Chondrocyte (in vitro differentiated cells): Measurements from ENCODE around the gene MCOLN2. TPM values are rescaled to one million over a fixed set of nuclear protein-coding genes. Genes with fewer than 3 reads are reported as not detected.

Experiments used
- DNase-seq: peaks from one replicate; pipeline ENCODE4 v3.0.0; 2021; ENCODE audit warnings: mixed read lengths, low spot score
- H3K27ac Mint-ChIP-seq: one replicate; pipeline ENCODE4 v1.8.0; 2021; ENCODE audit warnings: mild to moderate bottlenecking, moderate library complexity, mixed read lengths; ENCODE audit not compliant: unreplicated experiment
- H3K27me3 Mint-ChIP-seq: 2 replicates; pipeline ENCODE4 v1.8.0; 2021; ENCODE audit warnings: low read depth, mixed read lengths
- H3K36me3 Mint-ChIP-seq: 2 replicates; pipeline ENCODE4 v1.8.0; 2021; ENCODE audit warnings: low read depth, mixed read lengths
- H3K4me1 Mint-ChIP-seq: 2 replicates; pipeline ENCODE4 v1.8.0; 2021; ENCODE audit warnings: low read depth, mild to moderate bottlenecking, mixed read lengths
- H3K4me3 Mint-ChIP-seq: one replicate; pipeline ENCODE4 v1.8.0; 2021; ENCODE audit warnings: mild to moderate bottlenecking, moderate library complexity, mixed read lengths; ENCODE audit not compliant: unreplicated experiment
- H3K9me3 Mint-ChIP-seq: 2 replicates; pipeline ENCODE4 v1.8.0; 2021; ENCODE audit warnings: low read depth, mixed read lengths
- total RNA-seq: library from RNA; stranded (reverse); gene quantifications from 3 replicates; pipeline ENCODE4 v1.2.1, GENCODE V29; 2021
- TF ChIP-seq, protein P1 (sequence below): fragments of 200-600 bp; sonication (generic); IDR thresholded peaks from 2 replicates; pipeline ENCODE4 v1.5.0; 2021; ENCODE audit warnings: antibody characterized with exemption, mild to moderate bottlenecking, moderate library complexity

Gene MCOLN2
- total RNA-seq, 1 donor from 2014 or later: not detected

GRCh38 chr1:84888753-84889152 is 108.2 kb downstream of the MCOLN2 start:
- Mint-ChIP-seq H3K36me3 (no peaks in the 10 kb centered on the region), H3K27ac (no peak overlapping the region), H3K27me3 (peaks cover 19% of the 10 kb centered on the region), H3K4me1 (peaks cover 4% of the 10 kb centered on the region), H3K9me3 (no peaks in the 10 kb centered on the region), H3K4me3 (no peak overlapping the region)
- no peak for DNase-seq
- TF ChIP-seq, protein P1, sequence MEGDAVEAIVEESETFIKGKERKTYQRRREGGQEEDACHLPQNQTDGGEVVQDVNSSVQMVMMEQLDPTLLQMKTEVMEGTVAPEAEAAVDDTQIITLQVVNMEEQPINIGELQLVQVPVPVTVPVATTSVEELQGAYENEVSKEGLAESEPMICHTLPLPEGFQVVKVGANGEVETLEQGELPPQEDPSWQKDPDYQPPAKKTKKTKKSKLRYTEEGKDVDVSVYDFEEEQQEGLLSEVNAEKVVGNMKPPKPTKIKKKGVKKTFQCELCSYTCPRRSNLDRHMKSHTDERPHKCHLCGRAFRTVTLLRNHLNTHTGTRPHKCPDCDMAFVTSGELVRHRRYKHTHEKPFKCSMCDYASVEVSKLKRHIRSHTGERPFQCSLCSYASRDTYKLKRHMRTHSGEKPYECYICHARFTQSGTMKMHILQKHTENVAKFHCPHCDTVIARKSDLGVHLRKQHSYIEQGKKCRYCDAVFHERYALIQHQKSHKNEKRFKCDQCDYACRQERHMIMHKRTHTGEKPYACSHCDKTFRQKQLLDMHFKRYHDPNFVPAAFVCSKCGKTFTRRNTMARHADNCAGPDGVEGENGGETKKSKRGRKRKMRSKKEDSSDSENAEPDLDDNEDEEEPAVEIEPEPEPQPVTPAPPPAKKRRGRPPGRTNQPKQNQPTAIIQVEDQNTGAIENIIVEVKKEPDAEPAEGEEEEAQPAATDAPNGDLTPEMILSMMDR: no peak

GRCh38 chr1:84887261-84887934 is 109.5 kb downstream of the MCOLN2 start:
- TF ChIP-seq, protein P1: no peak
- Mint-ChIP-seq H3K4me1 (peaks cover 6% of the 10 kb centered on the region), H3K27ac (no peak overlapping the region), H3K27me3 (peaks cover 11% of the 10 kb centered on the region), H3K4me3 (no peak overlapping the region), H3K36me3 (no peaks in the 10 kb centered on the region), H3K9me3 (no peaks in the 10 kb centered on the region)
- DNase-seq: no peak

GRCh38 chr1:84885469-84885868 is 111.4 kb downstream of the MCOLN2 start:
- Mint-ChIP-seq H3K27ac (no peak overlapping the region), H3K9me3 (peaks cover 6% of the 10 kb centered on the region), H3K36me3 (peaks cover 1% of the 10 kb centered on the region), H3K4me1 (peaks cover 4% of the 10 kb centered on the region), H3K27me3 (no peaks in the 10 kb centered on the region), H3K4me3 (no peak overlapping the region)
- TF ChIP-seq, protein P1: no peak
- DNase-seq: no peak

- TF ChIP-seq, protein P1: peak; percentile 16
- Mint-ChIP-seq H3K4me3 (no peak overlapping the region), H3K36me3 (peaks cover 1% of the 10 kb centered on the region), H3K27ac (no peak overlapping the region), H3K27me3 (no peaks in the 10 kb centered on the region), H3K9me3 (peaks cover 6% of the 10 kb centered on the region), H3K4me1 (peaks cover 4% of the 10 kb centered on the region)
- DNase-seq: no peak
Measured at GRCh38 chr1:84884671-84885389, 112.1 kb downstream of the MCOLN2 start.

DNA sequence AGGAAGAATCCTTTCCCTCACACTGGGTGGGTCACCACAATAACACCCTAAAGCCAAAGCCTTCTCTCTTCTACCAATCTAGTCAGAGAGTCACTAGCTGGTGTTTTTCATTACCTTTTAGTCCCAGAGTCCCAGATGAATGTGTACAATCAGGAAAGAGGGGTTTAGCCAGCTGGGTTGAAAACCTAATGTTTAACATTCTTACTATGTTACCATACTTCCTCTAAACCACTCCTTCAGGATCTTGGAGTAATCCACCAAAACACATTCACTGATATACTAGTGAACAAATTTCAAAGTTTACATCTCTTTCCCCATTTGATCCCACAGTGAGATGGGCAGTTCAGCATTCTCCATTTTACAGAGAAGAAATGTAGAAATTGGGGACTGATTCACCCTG is 113.6 kb downstream of the MCOLN2 start:
- no peak overlapping the region for H3K27ac Mint-ChIP-seq
- DNase-seq: no peak
- H3K4me3 Mint-ChIP-seq: no peak overlapping the region
- H3K36me3 Mint-ChIP-seq: peaks cover 1% of the 10 kb centered on the region
- H3K9me3 Mint-ChIP-seq: peaks cover 6% of the 10 kb centered on the region
- no peaks in the 10 kb centered on the region for H3K27me3 Mint-ChIP-seq
- H3K4me1 Mint-ChIP-seq: peaks cover 4% of the 10 kb centered on the region
- TF ChIP-seq, protein P1: no peak
